GM18873 (cell line): ENCODE results near the gene MT2A.
A peak's percentile ranks its signal among the peaks of the same experiment; 100 is the strongest.
"Not testable (repeated sequence)": the region's sequence is repeated elsewhere in the genome, so short reads cannot be mapped to it uniquely, and the experiment has no call there.

Source experiments
- ATAC-seq: cut with Tn5 transposase; IDR thresholded peaks from one replicate; pipeline ENCODE4 v1.9.1; 2021; ENCODE audit warnings: mild to moderate bottlenecking, moderate library complexity, moderate number of reproducible peaks; ENCODE audit not compliant: unreplicated experiment, low FRiP score

Gene MT2A

GRCh38 chr16:56608043-56608875 lies at the start of gene MT2A:
MT2A (plus strand) TSS chr16:56608584; CDS start chr16:56608656, 72 bp downstream.
- ATAC-seq, result peak; percentile 77

DNA sequence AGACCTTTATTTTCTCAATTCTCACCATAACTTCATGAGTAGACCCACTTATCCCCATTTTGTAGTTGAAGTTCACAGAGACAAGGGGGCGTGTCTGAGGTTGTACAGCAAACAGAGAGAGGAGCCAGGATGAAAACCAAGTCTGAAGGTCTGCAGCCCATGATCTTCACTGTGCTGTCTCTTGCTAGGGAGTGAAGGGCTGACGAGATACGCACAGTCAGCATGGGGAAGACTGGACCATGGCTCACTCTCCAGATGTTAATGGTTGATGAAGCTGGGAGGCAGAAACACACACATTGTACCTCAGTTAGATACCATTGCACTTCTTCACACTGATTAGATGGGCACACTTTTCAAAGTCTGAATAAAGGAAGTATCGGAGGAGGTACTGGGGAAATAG lies 49.3 kb upstream of the MT2A start:
- ATAC-seq, result no peak

GRCh38 chr16:56560447-56560846 lies 47.9 kb upstream of the MT2A start:
- no peak for ATAC-seq

DNA sequence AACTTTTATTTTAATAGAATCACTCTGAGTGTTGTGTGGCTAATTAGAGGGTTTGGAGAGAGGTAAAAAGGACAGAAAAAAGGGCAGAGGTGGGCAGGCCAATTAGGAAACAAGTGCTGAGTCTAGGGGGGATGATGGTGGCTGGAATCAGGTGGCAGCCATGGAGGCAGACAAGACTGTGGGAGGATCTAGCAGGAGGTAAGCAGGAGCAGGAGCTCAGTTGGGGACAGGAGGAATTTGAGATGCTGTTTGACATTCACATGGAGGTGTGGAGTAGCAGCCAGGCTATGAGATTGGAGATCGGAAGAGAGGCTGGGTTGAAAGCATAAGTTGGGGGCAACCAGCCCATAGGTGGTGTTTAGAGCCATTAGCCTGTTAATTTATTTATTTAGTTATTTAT lies 47.3 kb upstream of the MT2A start:
- ATAC-seq, result no peak

DNA sequence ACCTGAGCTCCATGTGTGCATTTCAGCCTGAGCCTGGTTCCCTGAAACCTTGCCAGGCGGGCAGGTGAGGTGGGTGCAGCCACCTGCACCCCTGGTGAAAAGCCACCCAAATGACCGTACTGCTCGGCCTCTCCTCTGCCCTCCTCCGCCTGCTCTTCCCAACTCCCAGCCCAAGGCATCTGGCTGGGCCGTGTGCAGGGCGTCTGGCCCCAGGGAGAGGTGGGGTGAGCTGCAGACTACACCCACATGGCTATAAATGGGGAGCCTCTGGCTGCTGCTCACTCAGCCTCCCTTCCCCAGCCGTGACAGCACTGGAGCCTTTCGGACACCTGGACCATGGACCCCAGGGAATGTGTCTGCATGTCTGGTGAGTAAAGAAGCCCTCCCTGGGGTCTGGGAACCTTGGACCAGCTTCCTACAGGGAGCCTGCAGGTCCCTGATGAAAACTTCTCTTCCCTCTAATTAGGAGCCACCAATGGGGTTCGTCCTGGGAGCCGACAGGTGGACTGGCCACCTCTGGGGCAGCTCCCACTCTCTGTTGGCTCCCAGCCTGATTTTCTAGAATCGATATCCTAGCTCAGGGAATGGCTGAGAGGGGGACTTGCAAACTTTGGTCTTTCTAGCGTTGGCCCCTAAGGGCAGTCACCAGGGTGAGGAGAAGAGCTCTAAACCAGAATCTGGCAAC lies 43.4 kb upstream of the MT2A start, which contains the start of gene MT4:
Gene MT4 (plus strand): TSS at position 281 of the 685 bp plus-strand sequence. CDS start 56 bp downstream, at position 337.
- ATAC-seq, result no peak

GRCh38 chr16:56569971-56570370 lies 38.4 kb upstream of the MT2A start:
- no peak for ATAC-seq

- ATAC-seq, result no peak
These were observed 36.9 kb upstream of the MT2A start for GRCh38 chr16:56571525-56571924.

DNA sequence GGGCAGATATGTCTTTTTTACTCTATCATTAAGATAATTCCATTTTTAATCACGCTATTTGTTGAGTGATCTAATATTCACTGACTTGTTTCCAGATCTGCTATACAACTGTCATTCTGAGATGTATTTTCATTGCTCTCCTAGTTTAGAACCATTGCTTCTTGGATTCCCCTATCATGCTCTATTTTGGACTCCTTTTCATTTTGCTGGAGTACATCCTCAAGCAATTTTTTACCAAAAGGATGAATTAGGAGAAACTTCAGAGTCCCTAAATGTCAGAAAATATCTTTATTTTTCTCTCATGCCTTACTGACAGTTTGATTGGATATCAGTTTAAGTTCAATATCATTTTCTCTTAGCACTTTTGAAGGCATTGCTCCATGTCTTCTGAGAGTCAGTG lies 33.8 kb upstream of the MT2A start:
- ATAC-seq, result no peak

DNA sequence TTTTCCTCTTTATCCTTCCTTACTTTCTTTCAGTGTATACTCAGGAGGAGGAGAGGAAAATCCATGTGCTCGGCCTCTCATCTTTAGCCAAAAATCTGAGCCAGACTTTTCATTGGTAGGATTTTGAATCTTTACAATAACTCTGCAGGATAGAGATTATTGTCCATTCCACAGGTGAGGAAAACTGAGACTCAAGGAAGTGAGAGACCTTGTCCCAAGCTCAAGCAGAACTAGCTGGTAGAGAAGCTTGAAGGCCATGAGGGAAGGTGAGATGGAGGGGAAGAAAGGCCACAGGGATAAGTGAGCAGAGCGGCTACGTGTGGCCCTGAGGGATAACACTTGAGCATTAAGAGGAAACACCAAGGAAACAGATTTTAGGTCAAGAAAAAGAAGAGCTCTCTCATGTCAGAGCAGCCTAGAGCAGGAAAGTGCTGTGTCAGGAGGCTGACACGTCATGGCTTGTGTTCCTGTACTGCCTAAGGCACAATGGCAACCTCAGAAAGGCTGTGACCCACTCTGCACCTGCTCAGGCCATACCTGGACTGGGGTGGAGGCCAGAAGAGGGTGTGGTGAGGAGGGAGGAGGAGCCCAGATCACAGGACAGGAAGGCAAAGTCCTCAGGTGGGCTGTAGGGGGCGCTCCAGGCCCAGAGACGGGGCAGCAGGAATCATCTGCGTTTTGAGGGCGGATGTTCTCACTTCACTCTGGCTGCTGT lies 31.6 kb upstream of the MT2A start:
- no peak for ATAC-seq

GRCh38 chr16:56577300-56577625 lies 31.1 kb upstream of the MT2A start:
- ATAC-seq, result no peak

- ATAC-seq, result no peak
These were observed 27.9 kb upstream of the MT2A start for GRCh38 chr16:56580391-56581048.

DNA sequence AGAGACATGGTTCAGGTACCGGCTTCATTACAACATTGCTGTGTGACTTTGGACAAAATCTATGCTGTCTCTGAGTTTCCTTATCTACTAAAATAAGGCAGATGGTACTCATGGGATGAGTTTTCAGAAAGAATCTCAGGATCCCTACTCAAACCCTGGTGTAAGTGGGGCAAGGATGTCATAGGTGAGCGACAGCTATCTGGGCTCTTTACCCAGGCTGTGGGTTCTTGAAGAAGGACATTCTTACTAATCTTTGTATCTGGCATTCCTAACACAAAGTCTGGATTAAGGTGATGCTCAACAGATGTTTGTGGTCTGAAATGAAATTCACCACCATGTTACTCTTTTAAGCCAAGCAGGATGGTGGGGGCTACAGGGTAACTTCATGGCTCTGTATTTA lies 25.5 kb upstream of the MT2A start:
- ATAC-seq, result not testable (repeated sequence)

DNA sequence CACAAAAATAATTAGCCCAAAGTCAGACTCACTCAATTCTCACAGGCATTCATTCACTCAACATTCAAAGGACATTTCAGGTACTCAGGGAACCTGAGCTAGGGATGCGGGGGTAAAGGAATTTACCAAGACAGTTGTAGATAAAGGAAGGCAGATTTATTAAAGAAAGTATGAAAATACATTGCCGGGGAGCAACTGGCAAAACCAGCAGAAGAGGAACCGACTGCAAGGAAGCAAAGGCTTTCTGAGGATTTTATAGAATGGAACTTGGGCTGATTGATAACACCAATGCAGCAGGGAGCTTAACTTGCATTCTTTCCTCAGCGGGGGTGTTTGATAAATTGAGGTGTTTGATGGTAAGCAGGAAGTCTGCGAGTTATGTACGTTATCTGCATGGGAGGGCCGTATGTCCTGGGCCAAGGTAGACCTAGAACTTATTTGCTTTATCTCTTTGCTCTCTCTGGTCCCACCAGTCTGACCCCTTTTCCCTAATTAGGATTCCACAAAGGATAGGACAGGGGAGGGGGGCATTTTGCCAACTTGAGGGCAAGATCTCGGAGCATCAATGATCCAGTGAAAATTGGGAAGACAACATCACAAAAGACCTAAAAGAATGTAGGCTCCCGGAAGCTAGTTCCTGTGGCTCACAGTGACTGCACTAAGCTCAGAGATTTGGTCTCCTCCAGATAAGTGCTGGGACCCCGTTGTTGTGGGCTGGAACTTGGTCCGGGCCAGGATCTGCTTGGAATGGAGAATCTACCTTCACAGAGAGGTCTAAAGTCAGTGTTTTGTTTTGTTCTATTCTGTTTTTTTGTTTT lies 24.8 kb upstream of the MT2A start:
- no peak for ATAC-seq

- ATAC-seq, result no peak
These were observed 24.1 kb upstream of the MT2A start for GRCh38 chr16:56584276-56584675.

DNA sequence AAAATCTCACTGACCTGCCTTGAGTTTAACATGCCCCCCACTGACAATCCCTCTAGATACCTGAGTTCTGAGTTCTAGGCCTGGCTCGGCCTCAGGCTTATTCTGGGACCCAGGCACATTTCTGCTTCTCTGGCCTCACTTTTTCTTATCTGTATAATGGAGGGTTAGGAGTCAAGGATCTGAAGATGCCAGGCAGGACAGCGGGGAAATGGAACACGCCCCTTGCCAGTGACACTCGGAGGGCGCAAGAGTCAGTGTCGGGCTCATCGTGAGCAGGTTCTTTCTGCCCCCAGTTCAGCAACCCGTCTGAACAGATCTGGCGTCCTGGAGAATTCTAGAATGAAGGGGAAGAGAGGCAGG lies 19.6 kb upstream of the MT2A start:
- no peak for ATAC-seq

- no peak for ATAC-seq
These were observed 19.0 kb upstream of the MT2A start, which contains the start of gene MT3 for GRCh38 chr16:56589141-56590039. MT3 (plus strand) TSS chr16:56589528; CDS start chr16:56589591, 63 bp downstream.

- no peak for ATAC-seq
These were observed 16.9 kb upstream of the MT2A start for GRCh38 chr16:56591377-56592060.

DNA sequence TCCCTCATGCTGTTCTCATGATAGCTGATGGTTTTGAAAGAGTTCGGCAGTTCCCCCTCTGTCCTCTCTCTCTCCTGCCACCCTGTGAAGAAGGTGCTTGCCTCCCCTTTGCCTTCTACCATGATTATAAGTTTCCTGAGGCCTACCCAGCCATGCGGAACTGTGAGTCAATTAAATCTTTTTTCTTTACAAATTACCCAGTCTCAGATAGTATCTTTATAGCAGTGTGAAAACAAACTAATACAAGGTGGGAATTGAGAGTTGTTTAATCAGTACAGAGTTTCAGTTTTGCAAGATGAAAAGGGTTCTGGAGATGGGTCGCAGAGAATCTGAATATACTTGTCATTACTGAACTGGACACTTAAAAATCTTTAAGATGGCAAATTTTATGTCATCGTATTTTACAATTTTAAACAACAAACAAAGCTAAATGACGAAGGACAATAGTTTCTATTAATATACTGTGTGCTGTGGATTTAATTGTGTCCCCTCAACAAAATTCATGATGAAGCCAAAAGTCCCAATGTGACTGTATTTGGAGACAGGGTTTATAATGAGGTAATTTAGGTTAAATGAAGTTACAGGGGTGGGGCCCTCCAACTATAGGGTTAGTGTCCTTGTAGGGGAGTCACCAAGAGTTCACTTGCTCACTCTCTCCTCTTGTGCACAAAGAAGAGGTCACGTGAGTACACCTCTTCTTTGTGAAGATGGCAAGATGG lies 14.7 kb upstream of the MT2A start:
- no peak for ATAC-seq
